T-helper 1 cell treated with Interleukin-12 subunit alpha and Interleukin-12 subunit beta and Interleukin-4 antibody, amounts not matched to agents 30 μg/mL and 1 μg/mL, for 36 hours (primary cell): Measurements from ENCODE around the gene AK5.
"Not testable (repeated sequence)": the region's sequence is repeated elsewhere in the genome, so short reads cannot be mapped to it uniquely, and the experiment has no call there.

Experiments used
- H3K27ac Mint-ChIP-seq: one replicate; pipeline ENCODE4 v1.8.0; 2021; ENCODE audit warnings: mild to moderate bottlenecking, mixed read lengths
- H3K27me3 Mint-ChIP-seq: one replicate; pipeline ENCODE4 v1.8.0; 2021; ENCODE audit warnings: low read depth, mixed read lengths
- H3K36me3 Mint-ChIP-seq: one replicate; pipeline ENCODE4 v1.8.0; 2021; ENCODE audit warnings: low read depth, mixed read lengths
- H3K4me1 Mint-ChIP-seq: one replicate; pipeline ENCODE4 v1.8.0; 2021; ENCODE audit warnings: low read depth, mixed read lengths
- H3K4me3 Mint-ChIP-seq: one replicate; pipeline ENCODE4 v1.8.0; 2021; ENCODE audit warnings: mild to moderate bottlenecking, moderate library complexity, mixed read lengths
- H3K9me3 Mint-ChIP-seq: one replicate; pipeline ENCODE4 v1.8.0; 2021; ENCODE audit warnings: mixed read lengths

AK5 gene

GRCh38 chr1:77412820-77413530 lies 131.2 kb downstream of the AK5 start:
- Mint-ChIP-seq H3K27ac (no peak overlapping the region), H3K4me3 (no peak overlapping the region), H3K9me3 (peaks cover 6% of the 10 kb centered on the region), H3K4me1 (peaks cover 9% of the 10 kb centered on the region), H3K27me3 (no peaks in the 10 kb centered on the region), H3K36me3 (no peaks in the 10 kb centered on the region)

GRCh38 chr1:77413541-77414335 lies 131.9 kb downstream of the AK5 start:
- Mint-ChIP-seq H3K4me1 (peaks cover 9% of the 10 kb centered on the region), H3K4me3 (no peak overlapping the region), H3K27ac (no peak overlapping the region), H3K36me3 (no peaks in the 10 kb centered on the region), H3K9me3 (peaks cover 6% of the 10 kb centered on the region), H3K27me3 (no peaks in the 10 kb centered on the region)

- Mint-ChIP-seq H3K4me3 (no peak overlapping the region), H3K9me3 (no peaks in the 10 kb centered on the region), H3K36me3 (no peaks in the 10 kb centered on the region), H3K27ac (no peak overlapping the region), H3K4me1 (peaks cover 12% of the 10 kb centered on the region), H3K27me3 (no peaks in the 10 kb centered on the region)
Observed at GRCh38 chr1:77415579-77415978, 133.8 kb downstream of the AK5 start.

GRCh38 chr1:77416692-77417450 lies 135.1 kb downstream of the AK5 start:
- Mint-ChIP-seq H3K4me1 (peaks cover 15% of the 10 kb centered on the region), H3K36me3 (no peaks in the 10 kb centered on the region)

GRCh38 chr1:77418055-77418454 lies 136.2 kb downstream of the AK5 start:
- H3K36me3 Mint-ChIP-seq, H3K4me3 Mint-ChIP-seq, H3K27me3 Mint-ChIP-seq, H3K9me3 Mint-ChIP-seq, H3K27ac Mint-ChIP-seq: not testable (repeated sequence)
- H3K4me1 Mint-ChIP-seq: peaks cover 20% of the 10 kb centered on the region

More at GRCh38 chr1:77416692-77417450, 135.1 kb downstream of the AK5 start:
- Mint-ChIP-seq H3K27ac (no peak overlapping the region), H3K27me3 (no peaks in the 10 kb centered on the region), H3K4me3 (no peak overlapping the region), H3K9me3 (no peaks in the 10 kb centered on the region)

- Mint-ChIP-seq H3K27ac (no peak overlapping the region), H3K9me3 (peaks cover 16% of the 10 kb centered on the region), H3K27me3 (no peaks in the 10 kb centered on the region), H3K4me3 (no peak overlapping the region), H3K36me3 (peaks cover 2% of the 10 kb centered on the region), H3K4me1 (peaks cover 13% of the 10 kb centered on the region)
Observed at GRCh38 chr1:77421504-77422233, 139.8 kb downstream of the AK5 start.

- Mint-ChIP-seq H3K4me3 (no peak overlapping the region), H3K27me3 (no peaks in the 10 kb centered on the region), H3K9me3 (peaks cover 28% of the 10 kb centered on the region), H3K36me3 (peaks cover 2% of the 10 kb centered on the region), H3K4me1 (peaks cover 13% of the 10 kb centered on the region), H3K27ac (no peak overlapping the region)
Observed at GRCh38 chr1:77424236-77424635, 142.4 kb downstream of the AK5 start.

GRCh38 chr1:77428068-77428467 lies 146.2 kb downstream of the AK5 start:
- no peak overlapping the region for H3K4me3 Mint-ChIP-seq
- no peaks in the 10 kb centered on the region for H3K27me3 Mint-ChIP-seq
- peaks cover 2% of the 10 kb centered on the region for H3K36me3 Mint-ChIP-seq
- peaks cover 4% of the 10 kb centered on the region for H3K4me1 Mint-ChIP-seq
- H3K9me3 Mint-ChIP-seq: peaks cover 28% of the 10 kb centered on the region
- H3K27ac Mint-ChIP-seq: no peak overlapping the region

GRCh38 chr1:77430966-77431690 lies 149.3 kb downstream of the AK5 start:
- H3K4me1 Mint-ChIP-seq: peaks cover 14% of the 10 kb centered on the region
- peaks cover 17% of the 10 kb centered on the region for H3K9me3 Mint-ChIP-seq
- H3K27me3 Mint-ChIP-seq: no peaks in the 10 kb centered on the region
- H3K36me3 Mint-ChIP-seq: no peaks in the 10 kb centered on the region
- H3K4me3 Mint-ChIP-seq: no peak overlapping the region
- no peak overlapping the region for H3K27ac Mint-ChIP-seq

- H3K9me3 Mint-ChIP-seq: peaks cover 7% of the 10 kb centered on the region
- no peak overlapping the region for H3K27ac Mint-ChIP-seq
- H3K27me3 Mint-ChIP-seq: no peaks in the 10 kb centered on the region
- H3K36me3 Mint-ChIP-seq: peaks cover 2% of the 10 kb centered on the region
- H3K4me1 Mint-ChIP-seq: peaks cover 23% of the 10 kb centered on the region
- H3K4me3 Mint-ChIP-seq: no peak overlapping the region
Observed at GRCh38 chr1:77433934-77434333, 152.1 kb downstream of the AK5 start.

GRCh38 chr1:77434967-77435366 lies 153.1 kb downstream of the AK5 start:
- Mint-ChIP-seq H3K4me3 (peak overlapping the region; percentile 2), H3K9me3 (peaks cover 15% of the 10 kb centered on the region), H3K27me3 (no peaks in the 10 kb centered on the region), H3K36me3 (peaks cover 2% of the 10 kb centered on the region), H3K27ac (peak overlapping the region; percentile 0), H3K4me1 (peaks cover 23% of the 10 kb centered on the region)

- H3K4me1 Mint-ChIP-seq: peaks cover 20% of the 10 kb centered on the region
- H3K36me3 Mint-ChIP-seq: peaks cover 2% of the 10 kb centered on the region
- H3K27me3 Mint-ChIP-seq: no peaks in the 10 kb centered on the region
- H3K27ac Mint-ChIP-seq: no peak overlapping the region
- H3K9me3 Mint-ChIP-seq: peaks cover 29% of the 10 kb centered on the region
- H3K4me3 Mint-ChIP-seq: no peak overlapping the region
Observed at GRCh38 chr1:77438236-77438913, 156.6 kb downstream of the AK5 start.

- Mint-ChIP-seq H3K4me3 (no peak overlapping the region), H3K9me3 (no peaks in the 10 kb centered on the region), H3K27me3 (peaks cover 4% of the 10 kb centered on the region), H3K36me3 (no peaks in the 10 kb centered on the region), H3K4me1 (no peaks in the 10 kb centered on the region), H3K27ac (no peak overlapping the region)
Observed at GRCh38 chr1:77446841-77447555, 165.2 kb downstream of the AK5 start.
